Limb (tissue), 2 donors: ENCODE measurements around the gene LIFR.
"Not testable (repeated sequence)": the region's sequence is repeated elsewhere in the genome, so short reads cannot be mapped to it uniquely, and the experiment has no call there.

Source experiments
- DNase-seq, 2 donors: peaks; one replicate each; pipeline ENCODE4 v3.0.0-alpha.2; 2016; ENCODE audit errors: extremely low spot score in 2 of 2

The LIFR gene

GRCh38 chr5:38582975-38583319 lies 26.5 kb upstream of the LIFR start:
- DNase-seq, result no peak

DNA sequence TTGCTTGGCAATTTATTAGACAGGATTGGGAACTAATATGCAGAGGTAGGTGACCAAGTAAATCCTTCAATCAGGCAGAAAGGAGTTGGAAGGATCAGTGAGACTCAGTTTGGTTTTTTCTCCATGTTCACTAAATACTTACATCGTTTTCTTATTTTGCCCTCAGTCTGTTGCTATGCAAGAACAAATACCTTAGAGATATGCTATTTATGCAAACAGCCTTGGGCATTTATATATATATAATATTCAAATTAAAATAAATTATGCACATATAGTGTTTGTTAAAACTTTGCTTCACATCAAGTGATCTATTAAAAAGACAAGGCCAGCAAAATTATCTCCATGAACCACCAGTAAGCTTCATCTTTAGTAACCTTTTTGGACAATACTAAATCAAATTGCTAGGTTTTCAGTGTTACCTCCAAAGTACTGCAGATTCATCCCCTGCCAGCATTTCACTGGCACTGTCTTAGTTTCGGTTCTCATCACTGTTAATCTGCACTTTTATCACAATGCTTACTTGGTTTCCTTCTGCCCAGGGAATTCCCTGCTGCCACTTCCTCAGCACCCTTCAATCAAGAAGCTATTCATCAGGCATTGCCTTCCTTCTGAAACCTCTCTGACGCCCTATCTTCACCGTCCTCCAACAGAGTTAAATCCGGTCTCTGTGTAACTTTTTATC lies 26.0 kb upstream of the LIFR start:
- DNase-seq, result no peak

DNA sequence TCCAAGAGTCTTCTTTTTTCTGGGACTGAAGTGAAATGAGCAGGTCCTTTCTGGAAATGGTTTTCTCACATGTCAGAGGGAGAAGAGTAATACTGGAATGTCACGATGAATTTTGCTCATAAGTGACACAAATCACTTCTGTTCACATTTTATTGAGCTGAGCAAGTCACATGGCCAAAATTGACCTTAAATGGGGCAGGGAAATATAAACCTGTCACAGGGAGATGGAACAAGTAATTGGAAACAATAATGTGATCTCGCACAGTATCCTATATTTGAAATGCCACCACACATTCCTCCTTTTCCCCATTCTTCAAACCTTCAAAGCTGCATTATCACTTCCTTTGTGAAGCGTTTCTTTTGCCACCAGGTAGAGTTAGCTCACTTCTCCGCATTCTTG lies 25.2 kb upstream of the LIFR start:
- DNase-seq, result no peak

- DNase-seq, result no peak
Observed at GRCh38 chr5:38579105-38579504, 22.7 kb upstream of the LIFR start.

DNA sequence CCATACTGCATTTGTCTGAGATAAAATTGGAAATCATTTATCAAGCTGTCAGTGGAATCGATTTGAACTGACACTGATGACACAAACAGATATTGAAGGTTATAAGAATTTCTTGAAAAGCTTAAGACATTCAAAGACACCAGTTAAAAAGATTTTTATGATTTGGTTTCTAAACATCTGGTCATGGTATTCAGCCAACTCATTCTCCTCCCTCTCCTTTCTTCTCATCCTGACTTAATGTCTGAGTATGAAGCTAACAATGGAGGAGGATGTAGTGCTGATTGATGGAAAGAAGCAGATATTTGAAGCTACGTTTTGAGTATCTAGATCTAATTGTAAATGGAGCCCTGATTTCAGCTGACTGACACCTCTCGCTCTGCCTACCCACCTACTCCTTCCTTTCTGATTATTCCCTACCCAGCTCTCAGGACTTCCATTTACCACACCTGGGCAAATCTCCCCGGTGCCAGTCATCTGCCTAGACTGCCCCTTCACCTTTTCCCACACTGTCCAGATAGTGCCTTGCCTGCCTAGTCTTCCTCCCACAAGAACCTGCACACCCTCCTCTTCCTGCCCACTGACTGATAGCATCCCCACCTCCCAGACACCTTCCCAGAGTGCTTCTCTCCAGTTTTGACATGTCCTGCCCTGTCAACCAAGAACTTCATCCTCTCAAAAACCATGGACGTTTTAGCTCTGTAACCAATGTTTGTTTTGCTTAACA lies 20.7 kb upstream of the LIFR start:
- DNase-seq, result no peak

- peak in 1 of 2 donors; percentile 37 for DNase-seq
Observed at GRCh38 chr5:38576442-38576841, 20.0 kb upstream of the LIFR start.

GRCh38 chr5:38575476-38575875 lies 19.0 kb upstream of the LIFR start:
- no peak for DNase-seq

- DNase-seq, result no peak
Observed at GRCh38 chr5:38574009-38574408, 17.6 kb upstream of the LIFR start.

DNA sequence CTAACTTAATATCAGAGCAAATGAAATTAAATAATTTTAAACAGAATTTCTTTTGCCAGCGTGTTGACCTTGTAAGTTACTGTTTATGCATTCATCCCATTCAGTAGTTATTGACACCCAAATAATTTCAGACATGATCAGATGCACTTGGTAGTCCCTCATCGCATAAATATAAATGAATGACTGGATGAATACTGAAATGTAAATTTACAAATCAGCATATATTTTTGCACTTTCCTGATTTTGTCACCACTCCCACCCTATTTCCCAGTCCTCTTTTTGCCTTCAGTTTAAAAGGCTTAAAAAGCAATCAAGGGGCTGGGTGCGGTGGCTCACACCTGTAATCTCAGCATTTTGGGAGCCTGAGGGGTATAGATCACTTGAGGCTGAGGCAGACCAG lies 17.1 kb upstream of the LIFR start:
- DNase-seq, result no peak

GRCh38 chr5:38569180-38569579 lies 12.7 kb upstream of the LIFR start:
- DNase-seq, result no peak

DNA sequence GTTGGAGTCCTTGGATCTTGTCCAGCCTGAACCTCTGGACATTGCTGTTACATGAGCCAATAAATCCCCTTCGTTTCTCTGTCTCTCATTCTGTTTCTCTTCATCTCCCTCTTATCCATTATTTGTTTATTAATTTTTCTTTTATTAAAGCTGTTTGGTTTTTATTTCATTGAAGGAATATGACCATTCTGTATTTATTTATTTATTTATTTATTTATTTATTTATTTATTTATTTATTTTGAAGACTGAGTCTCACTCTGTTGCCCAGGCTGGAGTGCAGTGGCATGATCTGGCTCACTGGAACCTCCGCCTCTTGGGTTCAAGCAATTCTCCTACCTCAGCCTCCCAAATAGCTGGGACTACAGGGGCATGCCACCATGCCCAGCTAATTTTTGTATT lies 10.9 kb upstream of the LIFR start:
- DNase-seq, result not testable (repeated sequence)

- no peak for DNase-seq
Observed at GRCh38 chr5:38563624-38564023, 7.2 kb upstream of the LIFR start.

DNA sequence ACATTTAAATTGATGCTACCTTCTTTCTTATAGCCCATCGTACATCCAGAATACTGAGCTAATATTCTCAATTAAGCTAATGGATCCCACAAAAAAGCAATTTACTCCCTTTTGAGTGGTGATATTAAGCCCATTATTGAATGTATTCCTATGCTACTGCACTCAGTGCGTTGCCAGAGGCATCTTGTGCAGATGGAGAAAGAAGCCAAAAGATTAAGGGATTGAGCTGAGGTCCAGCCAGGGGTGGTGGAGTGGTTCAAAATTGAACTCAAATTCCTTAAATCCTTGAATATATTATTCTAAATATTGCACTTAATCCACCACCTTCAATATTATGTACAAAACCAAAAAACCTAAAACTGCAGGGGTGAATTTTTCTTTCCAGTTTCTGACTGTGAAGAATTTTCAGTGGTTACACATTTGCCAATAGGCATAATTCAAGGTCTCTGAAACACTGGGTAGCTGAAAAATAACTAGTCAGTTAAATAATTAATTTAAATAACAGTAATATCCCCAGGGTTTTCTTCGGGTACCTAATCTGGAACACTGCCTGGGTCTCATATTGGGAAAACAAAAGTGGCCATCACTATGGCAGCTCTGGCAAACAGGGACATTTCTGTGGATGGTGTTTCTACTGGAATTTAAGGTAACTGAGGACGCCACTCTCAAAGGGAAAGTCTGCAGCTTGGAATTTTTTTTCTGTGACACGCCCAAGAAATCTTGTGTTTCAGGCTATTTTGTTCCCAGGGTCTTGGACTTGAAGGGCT lies 6.2 kb upstream of the LIFR start:
- no peak for DNase-seq

DNA sequence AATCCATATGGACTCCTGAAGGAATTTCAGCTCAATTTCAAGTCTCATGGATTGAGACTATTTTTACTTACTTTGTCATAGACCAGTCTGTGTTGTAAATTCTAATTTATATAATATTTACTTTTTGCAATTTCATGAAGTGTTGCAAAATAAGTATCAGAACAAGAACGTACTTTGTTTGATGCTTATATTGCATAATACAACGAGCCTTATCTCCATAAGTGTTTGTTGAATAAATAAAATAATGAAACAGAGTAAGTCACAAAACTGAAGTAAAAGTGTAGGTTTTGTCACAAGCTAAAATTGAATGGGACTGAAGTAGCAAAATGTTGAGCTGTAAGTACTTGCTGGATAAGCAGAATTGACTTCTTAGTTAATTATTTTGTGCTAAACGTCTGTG lies 3.0 kb upstream of the LIFR start:
- no peak for DNase-seq

DNA sequence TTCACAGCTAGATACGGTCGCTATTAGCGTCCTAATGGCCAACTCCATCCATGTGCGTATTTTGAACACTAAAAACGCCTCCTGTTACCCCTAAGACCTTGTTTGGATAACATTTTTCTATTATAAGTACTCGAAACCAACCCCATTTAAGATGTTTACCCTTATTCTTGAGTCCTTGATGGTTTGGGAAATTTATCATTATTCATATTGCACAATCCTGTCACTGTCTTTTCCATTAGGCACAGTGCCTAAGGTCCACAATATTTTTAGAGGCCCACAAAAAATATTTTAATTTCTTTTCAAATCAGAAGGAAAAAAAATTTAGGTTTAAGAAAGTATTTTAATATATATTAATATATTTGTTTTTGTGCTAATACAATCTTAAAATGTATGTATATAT lies 1.3 kb upstream of the LIFR start:
- no peak for DNase-seq

DNA sequence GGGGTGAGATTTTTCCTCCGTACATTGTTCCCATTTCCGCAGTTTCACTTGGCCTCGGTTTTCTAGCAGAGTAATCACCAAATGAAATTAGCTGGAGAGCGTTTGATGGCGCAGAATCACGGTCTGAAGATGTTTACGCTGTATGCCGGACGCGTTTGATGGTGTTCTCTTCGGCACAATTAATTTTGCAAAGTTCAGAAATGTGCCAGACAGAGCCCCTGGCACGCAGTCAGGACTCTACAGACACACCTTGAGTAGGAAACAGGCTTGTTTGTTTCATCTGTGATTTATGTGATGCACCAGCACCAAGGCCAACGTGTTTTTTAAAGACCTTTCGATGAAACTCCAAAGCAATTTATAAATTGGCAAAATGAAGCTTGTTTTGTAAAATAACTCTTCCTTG lies 863 bp upstream of the LIFR start:
- no peak for DNase-seq

DNA sequence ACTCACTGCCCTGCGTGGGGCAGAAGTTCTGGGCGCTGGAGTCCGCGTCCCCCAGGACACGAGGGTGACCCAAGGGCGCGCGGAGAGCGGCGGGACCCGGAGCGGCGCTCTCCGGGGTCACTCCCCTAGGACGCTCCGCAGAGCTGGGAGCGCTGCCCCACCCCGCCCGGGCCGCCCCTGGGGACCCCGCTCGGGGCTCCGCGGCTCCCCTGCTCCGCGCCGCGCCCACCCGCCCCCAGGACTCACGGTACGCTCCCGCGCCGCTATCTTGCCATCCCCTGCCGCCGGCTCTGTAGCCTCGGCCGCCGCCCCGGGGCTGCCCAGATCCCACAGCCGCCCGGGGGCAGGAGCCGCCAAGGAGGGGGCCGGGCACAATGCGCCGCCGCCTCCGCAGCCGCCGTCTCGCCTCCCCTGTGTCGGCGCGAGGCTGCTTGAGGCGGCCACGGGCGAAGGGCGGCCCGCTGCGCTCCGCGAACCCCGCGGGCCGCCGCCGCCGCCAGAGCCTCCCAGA lies 303 bp downstream of the LIFR start:
- DNase-seq, result no peak

DNA sequence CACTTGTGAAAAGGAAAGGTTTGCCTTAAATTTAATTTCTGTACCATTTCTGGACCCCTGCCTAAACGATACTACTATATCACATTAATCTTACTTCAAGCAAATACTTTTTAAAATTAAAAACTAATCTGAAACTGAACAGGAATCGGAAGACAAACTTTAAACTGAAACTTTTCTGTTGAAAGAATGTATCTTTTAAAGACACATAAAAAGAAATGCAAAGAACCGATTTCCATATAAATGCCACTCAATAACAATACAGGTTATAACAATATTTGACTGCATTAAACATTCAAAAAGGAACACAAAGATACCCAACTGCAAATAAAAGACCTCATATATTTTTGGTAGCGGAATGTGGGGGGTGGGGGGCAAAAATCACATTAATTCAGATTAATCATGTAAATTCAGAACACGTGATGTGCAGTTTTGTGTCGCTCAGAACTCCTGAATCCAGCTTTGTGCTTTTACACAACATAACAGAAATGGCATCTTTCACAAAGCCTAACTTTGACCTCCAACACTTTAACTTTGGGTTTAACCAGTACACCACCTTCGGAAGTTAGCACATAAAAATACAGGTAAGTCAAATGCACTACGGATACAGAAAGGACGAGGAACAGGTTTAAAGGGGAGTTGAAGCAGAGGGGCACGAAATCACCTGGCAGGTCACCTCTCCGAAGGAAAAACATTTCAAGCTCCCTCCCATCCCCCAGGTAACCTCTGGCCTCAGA lies 925 bp downstream of the LIFR start:
- no peak for DNase-seq

GRCh38 chr5:38554861-38555260 lies 1.6 kb downstream of the LIFR start:
- no peak for DNase-seq

DNA sequence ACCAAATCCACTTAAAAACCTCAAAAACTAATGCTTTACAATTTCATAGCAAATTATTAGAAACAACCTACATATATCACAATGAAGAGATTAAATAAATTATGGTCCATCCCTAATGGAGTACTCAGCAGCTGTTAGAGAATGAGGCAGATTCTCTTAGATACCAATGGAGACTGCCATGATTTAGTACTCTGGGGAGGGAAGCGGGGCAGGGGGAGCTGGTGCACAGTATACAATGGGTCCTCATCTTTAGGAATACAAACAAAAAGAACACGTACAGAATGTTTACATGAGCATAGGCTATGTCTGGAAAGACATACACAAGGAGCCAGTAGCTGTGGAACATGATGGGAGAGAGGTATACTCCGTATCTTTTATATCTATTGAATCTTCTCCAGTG lies 2.0 kb downstream of the LIFR start:
- no peak for DNase-seq

DNA sequence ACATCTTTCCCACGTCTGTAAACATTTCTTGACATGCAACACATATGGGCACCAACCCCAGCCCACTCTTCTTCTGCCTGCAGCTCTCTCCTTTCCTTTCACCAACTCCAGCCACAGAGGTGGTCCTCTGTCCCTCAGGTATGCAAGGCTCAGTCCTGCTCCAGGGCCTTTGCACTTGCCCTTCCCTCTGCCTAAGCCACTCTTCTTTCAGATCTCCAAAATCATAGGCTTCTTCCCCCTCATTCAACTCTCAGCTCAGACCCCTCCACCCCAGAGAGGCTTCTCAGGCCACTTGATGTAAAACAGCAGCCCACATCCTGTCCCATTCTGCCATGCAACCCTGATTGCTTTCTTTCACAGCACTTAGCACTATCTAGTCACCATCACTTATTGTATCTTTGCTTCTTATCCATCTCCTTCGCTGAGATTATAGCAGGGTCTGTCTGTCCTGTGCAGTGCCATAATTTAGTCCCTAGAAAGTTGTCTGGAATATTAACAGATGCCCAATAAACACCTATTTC lies 3.4 kb downstream of the LIFR start:
- no peak for DNase-seq
